SIG-M5 treated with dmso at 0.1 percent for 504 hours (cell line): ENCODE measurements around the gene PNMA8C.

Experiments used
- DNase-seq: peaks from one replicate; lab custom pipeline; 2025; ENCODE audit not compliant: unreplicated experiment; lab: John Stamatoyannopoulos, UW

Gene PNMA8C

GRCh38 chr19:46428239-46429135 is at the start of gene PNMA8C:
Gene PNMA8C (minus strand): TSS chr19:46428936. CDS start chr19:46428359, 577 bp downstream.
- no peak for DNase-seq

- no peak for DNase-seq
Observed at GRCh38 chr19:46475986-46476385, 47.2 kb upstream of the PNMA8C start.

DNA sequence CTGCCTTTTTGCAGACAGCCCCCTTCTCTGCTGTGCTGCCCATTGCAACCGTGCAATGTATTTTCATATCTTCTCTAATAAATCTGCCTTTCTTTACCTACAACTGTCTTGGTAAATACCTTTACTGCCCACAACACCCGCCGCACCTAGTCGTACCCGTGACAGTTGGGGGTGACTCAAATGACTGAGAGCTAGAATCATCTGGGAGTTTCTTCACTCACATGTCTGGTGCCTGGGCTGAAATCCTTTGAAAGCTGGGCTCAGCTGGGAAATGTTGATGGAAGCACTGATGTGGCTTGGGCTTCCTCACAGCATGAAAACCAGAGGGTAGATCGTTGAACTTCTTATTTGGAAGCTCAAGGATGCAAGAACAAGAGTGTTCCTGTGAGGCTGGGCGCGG is 45.5 kb upstream of the PNMA8C start:
- DNase-seq, result no peak

DNA sequence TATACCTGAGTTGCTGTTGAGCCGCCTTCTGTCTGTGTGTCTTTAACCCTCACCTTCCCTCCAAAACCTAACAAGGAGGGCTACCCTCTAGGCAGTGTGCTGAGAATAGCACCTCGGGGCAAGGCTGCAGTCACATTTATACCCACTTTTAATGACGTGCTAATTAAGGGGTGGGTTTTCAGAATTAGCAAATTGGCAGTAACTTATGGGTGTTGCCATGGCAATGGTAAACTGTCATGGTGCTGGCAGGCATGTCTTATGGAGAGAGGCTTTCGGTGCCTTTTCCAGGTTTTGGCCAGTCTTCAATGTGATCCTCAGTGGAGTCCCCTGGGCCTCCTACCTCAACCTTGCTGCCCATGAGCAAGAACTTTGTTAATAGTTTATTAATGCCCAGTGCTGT is 43.9 kb upstream of the PNMA8C start:
- DNase-seq, result no peak

GRCh38 chr19:46471811-46472543 is 43.2 kb upstream of the PNMA8C start:
- no peak for DNase-seq

GRCh38 chr19:46471116-46471733 is 42.5 kb upstream of the PNMA8C start, which contains the start of gene PNMA8A:
Gene PNMA8A (minus strand): TSS chr19:46471563. CDS start chr19:46471035, 528 bp downstream.
- no peak for DNase-seq

- no peak for DNase-seq
Observed at GRCh38 chr19:46470376-46470775, 41.6 kb upstream of the PNMA8C start.

DNA sequence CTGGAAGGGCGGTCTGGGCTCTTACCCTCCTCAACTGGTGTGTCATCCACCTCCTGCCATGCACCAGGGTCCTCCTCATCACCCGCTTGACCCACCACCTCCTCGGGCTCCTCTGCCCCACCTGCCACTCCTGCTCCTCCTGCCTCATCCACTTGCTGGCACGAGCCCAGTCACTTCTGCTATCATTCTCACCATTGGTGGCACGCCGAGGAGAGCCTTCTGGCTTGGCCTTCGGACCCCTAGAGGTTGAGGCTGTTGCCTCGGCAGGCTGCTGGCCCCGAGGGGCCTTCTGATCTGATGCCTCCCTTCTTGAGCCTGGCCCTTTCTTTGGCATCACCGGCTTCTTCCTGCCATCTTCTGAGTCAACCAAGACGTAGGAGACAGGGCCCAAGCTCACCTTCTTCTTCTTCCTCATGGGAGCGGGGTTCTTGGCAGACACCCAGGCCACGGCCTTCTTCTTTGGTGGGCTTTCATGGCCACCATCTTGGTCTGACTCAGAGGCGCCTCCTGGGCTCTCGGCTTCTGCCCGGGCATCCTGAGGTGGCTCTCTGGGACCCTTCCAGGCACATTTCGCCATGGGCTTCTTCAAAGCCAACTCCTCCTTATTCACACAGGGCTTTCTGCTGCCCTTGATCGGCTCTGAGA is 40.9 kb upstream of the PNMA8C start:
- DNase-seq, result no peak

DNA sequence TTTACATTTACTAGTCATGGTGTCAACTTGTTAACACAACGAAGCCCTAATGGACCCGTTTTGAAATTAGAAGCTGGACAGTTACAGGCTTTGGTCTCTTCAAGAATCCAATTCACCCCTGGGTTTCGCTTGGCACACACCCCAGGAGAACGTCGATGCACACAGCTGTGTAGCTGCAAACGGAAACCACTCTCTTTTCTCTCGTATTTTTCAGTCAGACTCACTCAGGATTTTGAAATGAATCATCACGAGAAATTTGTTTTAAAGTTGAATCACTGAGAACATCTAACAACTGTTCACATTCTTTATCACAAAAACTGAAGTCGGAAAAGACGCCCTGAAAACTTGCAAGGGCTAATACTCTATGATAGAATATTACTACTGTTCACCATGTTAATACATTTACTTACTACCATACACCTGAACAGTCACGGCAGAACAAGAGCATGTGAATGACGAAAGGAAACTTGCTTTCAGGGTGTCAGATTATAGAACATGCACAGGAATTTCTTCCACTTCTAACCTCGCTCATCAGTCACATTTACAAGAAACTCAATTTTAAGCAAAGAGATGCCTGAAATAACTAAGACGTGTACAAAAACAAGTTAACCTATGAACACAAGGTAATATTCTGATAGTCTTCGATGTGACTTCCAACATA is 37.9 kb upstream of the PNMA8C start:
- no peak for DNase-seq

GRCh38 chr19:46463516-46463915 is 34.8 kb upstream of the PNMA8C start:
- DNase-seq, result no peak

GRCh38 chr19:46461537-46461936 is 32.8 kb upstream of the PNMA8C start:
- no peak for DNase-seq

GRCh38 chr19:46460981-46461380 is 32.2 kb upstream of the PNMA8C start:
- DNase-seq, result no peak

DNA sequence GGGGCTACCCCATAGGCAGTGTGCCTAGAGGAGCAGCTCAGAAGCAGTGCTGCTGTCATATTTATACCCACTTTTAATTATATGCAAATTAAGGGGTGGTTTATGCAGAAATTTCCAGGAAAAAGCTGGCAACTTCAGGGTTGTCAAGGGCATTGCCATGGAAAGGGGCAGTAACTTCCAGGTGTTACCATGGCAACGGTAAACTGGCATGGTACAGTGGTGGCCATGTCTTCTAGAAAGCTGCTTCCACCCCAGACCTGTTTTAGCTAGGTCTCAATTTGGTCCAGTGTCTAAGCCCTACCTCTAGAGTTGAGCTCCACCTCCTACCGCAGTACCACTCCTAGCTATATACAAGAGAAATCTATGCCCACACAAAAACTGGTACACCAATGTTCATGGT is 31.3 kb upstream of the PNMA8C start:
- no peak for DNase-seq

DNA sequence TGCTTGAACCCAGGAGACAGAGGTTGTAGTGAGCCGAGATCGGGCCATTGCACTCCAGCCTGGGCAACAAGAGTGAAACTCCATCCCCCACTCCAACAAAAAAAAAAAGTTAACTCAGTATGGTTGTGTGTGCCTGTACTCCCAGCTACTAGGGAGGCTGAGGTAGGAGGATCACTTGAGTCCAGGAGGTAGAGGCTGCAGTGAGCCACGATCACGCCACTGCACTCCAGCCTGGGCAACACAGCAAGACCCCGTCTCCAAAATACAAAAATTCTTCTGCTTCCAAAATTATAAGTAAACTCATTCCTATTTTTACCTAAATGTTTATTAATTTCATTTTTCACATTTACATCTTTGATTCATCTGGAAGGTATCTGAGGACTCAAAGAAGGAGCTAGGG is 28.2 kb upstream of the PNMA8C start:
- no peak for DNase-seq

- no peak for DNase-seq
Observed at GRCh38 chr19:46454244-46454643, 25.5 kb upstream of the PNMA8C start.

DNA sequence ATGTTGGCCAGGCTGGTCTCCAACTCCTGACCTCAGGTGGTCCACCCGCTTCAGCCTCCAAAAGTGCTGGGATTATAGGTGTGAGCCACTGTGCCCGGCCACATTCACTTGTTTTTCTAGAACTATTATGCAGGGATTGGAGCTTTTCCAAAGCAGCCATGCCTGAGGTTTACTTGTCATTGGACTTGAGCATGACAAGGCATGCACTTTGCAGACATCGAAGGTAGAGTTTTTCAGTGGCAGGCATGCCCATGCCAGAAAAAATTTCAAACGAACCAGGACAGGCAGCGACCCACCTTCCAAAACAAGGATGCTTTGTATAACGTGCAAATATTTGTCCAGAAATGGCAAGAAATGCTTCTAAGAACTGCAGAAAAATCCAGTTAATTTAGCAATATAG is 24.9 kb upstream of the PNMA8C start:
- no peak for DNase-seq

- no peak for DNase-seq
Observed at GRCh38 chr19:46452186-46452585, 23.4 kb upstream of the PNMA8C start.

DNA sequence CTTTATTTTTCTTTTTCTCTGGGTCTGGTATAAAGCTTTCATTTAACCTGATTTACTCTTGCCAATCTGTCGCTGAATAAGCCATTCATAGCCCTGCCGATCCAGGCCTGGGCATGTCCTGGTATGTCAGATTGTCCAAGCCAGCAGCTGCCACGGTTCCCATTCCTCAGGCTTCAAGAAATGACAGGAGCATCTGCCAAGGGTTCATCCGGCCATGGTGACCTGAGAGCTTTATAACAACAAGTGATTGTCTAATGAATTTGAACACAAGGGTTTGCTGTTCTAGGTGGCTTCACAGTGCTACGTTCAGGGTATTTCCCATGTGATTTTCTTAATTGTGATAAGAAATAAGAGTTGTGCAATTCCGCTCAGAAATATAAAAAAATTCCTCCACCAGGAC is 22.6 kb upstream of the PNMA8C start:
- DNase-seq, result no peak

GRCh38 chr19:46450737-46451136 is 22.0 kb upstream of the PNMA8C start:
- DNase-seq, result no peak

GRCh38 chr19:46449228-46449627 is 20.5 kb upstream of the PNMA8C start:
- DNase-seq, result no peak

- DNase-seq, result no peak
Observed at GRCh38 chr19:46448601-46449000, 19.9 kb upstream of the PNMA8C start.
